NOMO-1 (cell line): ENCODE data around the gene NBPF3.
"Not testable (repeated sequence)": the region's sequence is repeated elsewhere in the genome, so short reads cannot be mapped to it uniquely, and the experiment has no call there.

ENCODE experiments used
- DNase-seq, 2 experiments: peaks; one replicate each; lab custom pipeline; 2025; ENCODE audit not compliant: unreplicated experiment in 2 of 2; lab: John Stamatoyannopoulos, UW

NBPF3 gene

GRCh38 chr1:21514245-21514644 is 74.3 kb downstream of the NBPF3 start:
- DNase-seq = no peak

DNA sequence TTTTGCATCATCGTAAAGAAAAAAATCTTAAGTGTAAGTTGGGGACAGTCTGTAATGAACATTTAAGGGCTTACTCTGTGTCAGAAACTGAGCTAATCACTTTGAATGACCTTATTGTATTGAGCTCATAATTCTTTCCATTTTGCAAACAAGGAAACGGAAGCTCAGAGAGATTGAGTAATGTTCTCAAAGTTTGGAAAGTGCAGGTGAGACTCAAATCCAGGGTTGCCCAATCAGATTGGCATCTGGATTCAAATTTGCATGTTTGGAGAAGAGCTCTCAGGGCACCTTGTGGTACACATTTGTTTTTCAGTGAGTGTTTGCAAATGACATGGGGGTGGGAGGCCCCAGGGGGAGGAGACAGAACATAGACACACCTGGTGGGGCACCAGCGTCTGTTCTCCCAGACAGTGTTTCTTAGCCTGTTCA is 77.2 kb downstream of the NBPF3 start:
- no peak for DNase-seq

GRCh38 chr1:21517660-21518480 is 77.9 kb downstream of the NBPF3 start:
- no peak for DNase-seq

- no peak for DNase-seq
Measured at GRCh38 chr1:21518774-21519455, 79.0 kb downstream of the NBPF3 start.

DNA sequence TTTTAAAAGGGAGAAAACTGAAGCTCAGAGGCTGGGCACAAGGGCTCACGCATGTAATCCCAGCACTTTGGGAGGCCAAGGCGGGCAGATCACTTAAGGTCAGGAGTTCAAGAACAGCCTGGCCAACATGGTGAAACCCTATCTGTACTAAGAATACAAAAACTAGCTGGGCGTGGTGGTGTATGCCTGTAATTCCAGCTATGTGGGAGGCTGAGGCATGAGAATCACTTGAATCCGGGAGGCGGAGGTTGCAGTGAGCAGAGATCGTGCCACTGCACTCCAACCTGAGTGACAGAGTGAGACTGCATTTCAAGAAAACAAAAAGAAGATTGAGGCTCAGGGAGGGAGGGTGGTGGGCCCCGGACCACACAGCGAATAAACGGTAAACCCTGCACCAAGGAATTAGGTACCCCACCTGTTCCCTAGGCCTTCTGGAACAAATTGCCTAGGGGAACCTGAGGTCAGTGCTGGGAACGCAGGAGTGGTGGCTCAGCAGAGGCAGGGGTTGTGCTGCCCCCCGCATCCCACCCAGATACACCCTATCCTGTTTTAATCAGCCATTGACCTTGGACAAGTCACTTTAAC is 79.6 kb downstream of the NBPF3 start:
- not testable (repeated sequence) for DNase-seq

GRCh38 chr1:21520899-21521716 is 81.2 kb downstream of the NBPF3 start:
- DNase-seq = peak; percentile 8 to 23

GRCh38 chr1:21521717-21522060 is 81.8 kb downstream of the NBPF3 start:
- DNase-seq = no peak

DNA sequence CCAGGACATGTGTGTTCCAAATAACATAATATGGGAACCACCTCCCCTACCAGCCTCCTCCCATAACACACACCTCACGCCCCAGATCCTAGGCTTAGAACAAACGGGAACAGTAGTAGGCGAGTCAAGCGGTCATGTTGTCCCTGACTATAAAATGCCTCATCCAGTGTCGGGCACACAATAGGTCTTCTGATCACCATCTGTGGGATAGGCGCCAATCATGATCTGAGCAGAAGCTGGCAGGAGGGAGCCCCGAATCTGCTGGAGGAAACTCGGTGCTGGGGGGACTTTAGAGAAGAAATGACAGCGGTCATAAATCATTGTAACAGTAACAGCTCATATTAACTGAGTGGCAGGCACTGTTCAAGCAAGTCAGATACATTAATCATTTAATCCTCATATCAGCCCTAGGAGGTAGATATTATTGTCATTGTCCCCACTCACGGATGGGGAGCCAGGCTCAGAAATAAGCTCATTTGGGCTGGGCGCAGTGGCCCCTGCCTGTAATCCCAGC is 82.6 kb downstream of the NBPF3 start:
- DNase-seq = no peak

DNA sequence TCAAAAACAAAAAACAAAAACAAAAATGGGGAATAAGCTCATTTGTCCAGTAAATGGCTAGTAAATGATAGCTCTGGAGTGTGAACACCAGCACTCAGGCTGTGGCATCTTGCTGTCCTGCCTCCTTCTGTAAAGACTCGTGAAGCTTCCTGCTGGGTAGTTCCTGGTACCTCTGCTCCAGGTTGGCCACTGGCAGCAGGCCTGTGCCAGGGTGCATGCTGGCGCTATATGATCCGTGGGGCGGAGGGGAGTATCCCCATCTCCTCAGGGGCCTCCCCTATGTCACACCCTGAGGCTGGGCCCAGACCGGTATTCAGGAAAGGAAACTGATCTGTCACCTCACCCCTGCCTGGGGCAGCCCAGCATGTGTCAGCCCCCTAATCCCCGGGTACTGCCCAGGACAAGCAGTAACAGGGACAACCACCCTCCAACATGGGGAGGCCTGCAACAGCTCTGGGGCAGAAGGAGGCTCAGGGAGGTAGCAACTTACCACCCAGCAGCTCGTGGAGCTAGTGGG is 83.4 kb downstream of the NBPF3 start:
- no peak for DNase-seq

DNA sequence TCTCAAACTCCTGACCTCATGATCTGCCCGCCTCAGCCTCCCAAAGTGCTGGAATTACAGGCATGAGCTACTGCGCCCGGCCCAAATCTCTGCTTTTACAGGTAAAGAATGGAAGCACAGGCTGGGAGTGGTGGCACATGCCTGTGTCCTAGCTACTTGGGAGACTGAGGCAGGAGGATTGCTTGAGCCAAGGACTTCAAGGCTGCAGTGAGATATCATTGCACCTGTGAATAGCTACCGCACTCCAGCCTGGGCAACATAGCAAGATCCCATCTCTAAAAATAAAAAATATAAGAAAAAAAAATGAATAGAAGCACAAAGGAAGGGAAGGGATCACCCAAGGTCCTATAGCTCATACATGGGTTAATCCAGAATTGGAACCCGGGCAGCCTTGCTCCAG is 84.3 kb downstream of the NBPF3 start:
- no peak for DNase-seq

GRCh38 chr1:21524686-21525339 is 84.9 kb downstream of the NBPF3 start:
- peak in 1 of 2 experiments; percentile 6 for DNase-seq

DNA sequence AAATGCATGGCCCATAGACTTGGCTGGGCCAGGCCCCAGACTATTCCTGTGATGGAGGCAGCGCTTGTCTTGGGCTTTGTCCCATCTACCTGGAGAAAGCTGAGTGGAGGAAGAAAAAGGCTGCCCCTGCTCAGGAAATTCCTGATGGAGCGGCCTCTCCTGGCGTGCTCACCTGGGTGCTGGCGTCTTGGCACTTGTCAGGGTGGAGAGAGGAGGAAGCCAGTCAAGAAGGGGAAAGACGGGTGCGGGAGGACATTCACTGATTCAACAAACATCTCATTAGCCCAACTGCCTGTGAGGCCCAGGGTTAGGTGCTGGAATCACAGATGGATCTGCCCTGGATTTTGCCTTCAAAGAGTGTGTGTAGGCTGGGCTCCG is 85.4 kb downstream of the NBPF3 start:
- DNase-seq = no peak

GRCh38 chr1:21526441-21526840 is 86.5 kb downstream of the NBPF3 start:
- DNase-seq = no peak

DNA sequence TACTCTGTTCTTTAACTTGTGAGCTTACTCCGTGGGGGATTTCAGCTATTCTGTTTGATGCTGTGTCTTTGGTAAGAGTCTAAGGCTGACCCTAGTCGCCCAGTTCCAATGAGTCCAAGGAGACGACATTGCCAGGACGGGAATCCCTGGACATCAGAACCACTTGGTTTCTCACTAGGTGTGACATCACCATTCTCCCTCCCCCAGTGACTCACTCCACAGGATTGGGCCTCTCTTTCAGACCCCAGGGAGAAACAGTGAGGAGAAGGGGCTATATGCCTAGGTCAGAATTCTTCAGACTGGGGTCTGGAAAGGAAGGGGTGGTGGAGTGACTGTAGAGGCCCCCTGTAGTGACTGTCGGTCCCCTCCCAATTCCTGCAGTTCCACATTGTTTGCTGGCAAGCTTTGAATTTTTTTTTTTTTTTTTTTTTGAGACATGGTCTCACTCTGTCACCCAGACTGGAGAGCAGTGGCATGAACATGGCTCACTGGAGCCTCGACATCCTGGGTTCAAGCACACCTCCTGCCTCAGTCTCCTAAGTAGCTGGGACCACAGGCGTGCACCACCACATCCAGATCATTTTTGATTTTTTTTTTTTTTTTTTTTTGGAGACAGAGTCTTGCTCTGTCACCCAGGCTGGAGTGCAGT is 90.6 kb downstream of the NBPF3 start:
- no peak for DNase-seq

DNA sequence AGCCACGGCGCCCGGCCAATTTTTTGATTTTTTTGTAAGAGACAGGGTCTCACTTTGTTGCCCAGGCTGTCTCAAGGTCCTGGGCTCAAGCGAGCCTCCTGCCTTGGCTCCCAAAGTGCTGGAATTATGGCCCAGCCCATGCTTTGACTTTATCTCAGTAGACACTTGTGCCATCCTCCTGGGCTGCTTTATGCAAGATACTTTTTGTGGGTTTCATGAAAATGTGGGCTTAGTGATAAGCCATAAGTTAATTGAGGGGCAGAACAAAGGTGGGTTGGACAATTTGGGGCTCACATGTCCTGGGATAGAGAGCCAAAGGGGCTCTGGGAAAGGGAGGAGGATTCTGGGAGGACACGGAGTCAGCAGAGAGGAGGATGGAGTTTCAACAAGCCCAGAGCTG is 91.3 kb downstream of the NBPF3 start:
- no peak for DNase-seq

DNA sequence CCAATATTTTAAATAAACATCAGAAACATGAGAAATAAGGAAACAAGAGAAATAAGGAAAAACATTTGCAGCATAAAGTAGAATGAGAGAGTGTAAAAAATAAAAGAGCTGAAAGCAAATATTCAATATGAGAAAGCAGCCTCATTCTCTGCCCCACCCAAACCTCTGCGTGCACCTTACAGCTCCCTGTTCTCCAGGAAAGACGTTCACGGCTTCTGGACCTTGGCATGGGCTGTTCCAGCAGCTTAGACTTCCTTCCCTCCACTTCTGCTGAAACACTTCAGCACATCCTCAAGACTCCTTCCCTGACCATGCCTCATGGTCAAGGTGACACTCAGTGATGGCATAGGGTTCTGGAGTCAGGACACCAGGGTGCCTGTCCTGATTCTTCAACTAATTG is 92.6 kb downstream of the NBPF3 start:
- DNase-seq = no peak

DNA sequence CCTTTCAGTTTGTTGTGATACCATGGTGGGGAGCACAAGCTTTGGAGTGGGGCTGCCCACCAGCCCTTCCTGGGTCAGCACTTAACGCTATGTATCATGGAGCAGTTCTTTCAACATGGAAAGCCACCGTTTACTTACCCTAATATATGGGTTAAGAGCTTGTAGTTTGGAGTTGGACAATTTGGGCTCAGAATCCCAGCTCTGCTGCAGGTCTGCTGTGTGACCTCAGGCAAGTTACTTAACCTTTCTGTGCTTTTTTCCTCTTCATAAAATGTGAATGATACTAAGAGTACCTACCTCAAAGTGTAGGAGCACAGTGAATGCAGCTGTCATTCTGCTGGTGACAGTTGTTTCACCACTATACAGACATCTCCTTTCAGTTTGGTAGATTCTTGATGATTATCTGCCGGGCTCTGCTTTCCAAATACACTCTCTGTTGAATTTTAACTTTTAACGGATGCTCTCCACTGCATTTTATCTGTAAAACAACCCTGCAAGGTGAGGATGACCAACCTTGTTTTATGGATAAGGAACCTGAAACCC is 93.1 kb downstream of the NBPF3 start:
- DNase-seq = no peak

GRCh38 chr1:21534146-21534545 is 94.2 kb downstream of the NBPF3 start:
- DNase-seq = no peak
